GM21737 (cell line): ENCODE data around the gene KIRREL3.
"Not testable (repeated sequence)": the region's sequence is repeated elsewhere in the genome, so short reads cannot be mapped to it uniquely, and the experiment has no call there.

Experiments used
- ATAC-seq: cut with Tn5 transposase; IDR thresholded peaks from one replicate; pipeline ENCODE4 v1.9.1; 2021; ENCODE audit warnings: mild to moderate bottlenecking, moderate library complexity; ENCODE audit not compliant: unreplicated experiment

The KIRREL3 gene

GRCh38 chr11:126374562-126375300, 625.8 kb downstream of the KIRREL3 start:
- ATAC-seq: not testable (repeated sequence)

- not testable (repeated sequence) for ATAC-seq
Measured at GRCh38 chr11:126373389-126374066, 627.0 kb downstream of the KIRREL3 start.
